Mucosa of descending colon (tissue), 3 donors: ENCODE results near the gene OR4E1. TPM values are rescaled to one million over a fixed set of nuclear protein-coding genes. Genes with fewer than 3 reads are reported as not detected.
"Not testable (repeated sequence)": the region's sequence is repeated elsewhere in the genome, so short reads cannot be mapped to it uniquely, and the experiment has no call there.

Experiments used
- ATAC-seq: fragments of 200-7000 bp; cut with Tn5 transposase; one replicate; pipeline ENCODE4 v1.9.1; 2020; ENCODE audit warnings: mild to moderate bottlenecking, moderate library complexity
- DNase-seq, 3 donors: peaks; one replicate each; pipeline ENCODE4 v3.0.0-alpha.2; 2020
- H3K36me3 ChIP-seq: fragments of 200-600 bp; one replicate; pipeline ENCODE4 v1.8.0; 2021; ENCODE audit warnings: low read depth, mild to moderate bottlenecking
- H3K4me1 ChIP-seq: fragments of 200-600 bp; one replicate; pipeline ENCODE4 v1.8.0; 2021; ENCODE audit warnings: low read depth, mild to moderate bottlenecking
- H3K4me3 ChIP-seq: fragments of 200-600 bp; one replicate; pipeline ENCODE4 v1.8.0; 2021; ENCODE audit warnings: mild to moderate bottlenecking
- H3K9me3 ChIP-seq: fragments of 200-600 bp; one replicate; pipeline ENCODE4 v1.8.0; 2021; ENCODE audit warnings: mild to moderate bottlenecking
- intact Hi-C, 2 donors: fragments of 100-400 bp; cut with DNase I in 1 of 2; cut with micrococcal nuclease in 1 of 2; formaldehyde crosslinking; loops; one replicate each; pipeline versions ENCODE4 v1.11.0 to v1.11.1; 2022; cut with DNase I, micrococcal nuclease
- total RNA-seq, 3 donors: library from RNA; stranded (reverse); fragmentation: NEBNext Ultra II Directional in 2 of 3; extraction: Animal tissue kit (Norgen Biotek cat#: 25700) in 2 of 3; gene quantifications; one replicate each; pipeline versions ENCODE4 v1.2.1 to v1.2.4, GENCODE V29; 2021 to 2023
- TF ChIP-seq, protein P1 (sequence below): fragments of 200-600 bp; IDR thresholded peaks from one replicate; pipeline ENCODE4 v1.8.0; 2022; ENCODE audit warnings: antibody characterized with exemption, mild to moderate bottlenecking
- donor health status: DM: no; HTN: no; CAD: no; lungs with moderate emphysema.
- donor health status: DM: no; HTN: no; CAD: no.
- donor health status: DM: no; HTN: yes; CAD: no.

Gene OR4E1
- total RNA-seq, 3 donors from 2014 or later = not detected

DNA sequence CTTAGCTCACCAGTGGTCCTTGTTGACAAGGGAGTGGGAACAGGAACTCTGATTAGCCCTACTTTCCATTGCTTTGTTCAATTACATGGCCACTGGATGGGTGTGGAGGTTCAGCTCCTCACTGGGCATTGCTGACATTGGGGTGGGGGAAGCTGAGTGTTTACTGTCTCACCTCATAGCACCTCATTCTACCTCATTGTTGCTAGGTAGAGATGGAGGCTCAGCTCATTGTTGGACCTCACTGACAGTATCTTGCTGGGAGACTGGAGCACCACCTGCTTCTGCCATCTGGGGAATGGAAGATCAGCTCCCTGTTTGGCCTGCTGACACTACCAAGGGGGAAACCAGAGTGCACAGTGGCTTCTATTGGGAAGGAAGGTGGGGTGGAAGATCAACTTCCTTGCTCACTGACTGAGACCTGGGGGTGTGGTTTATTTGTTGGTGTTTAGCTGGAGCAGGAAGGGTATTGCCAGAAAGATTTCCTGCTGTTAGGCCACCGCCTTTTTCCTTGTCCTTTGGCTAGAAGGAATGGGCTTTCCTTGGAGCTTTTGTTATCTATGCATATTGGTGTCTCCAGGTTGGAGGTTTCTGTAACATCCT is 21.3 kb downstream of the OR4E1 start:
- H3K4me1 ChIP-seq = no peaks in the 10 kb centered on the region
- ATAC-seq (peak; percentile 95), DNase-seq (peak in 2 of 3 donors; percentile 34 to 56)
- H3K9me3 ChIP-seq = no peaks in the 10 kb centered on the region
- no peaks in the 10 kb centered on the region for H3K36me3 ChIP-seq
- intact Hi-C loops = no loop called here
- TF ChIP-seq, protein P1, sequence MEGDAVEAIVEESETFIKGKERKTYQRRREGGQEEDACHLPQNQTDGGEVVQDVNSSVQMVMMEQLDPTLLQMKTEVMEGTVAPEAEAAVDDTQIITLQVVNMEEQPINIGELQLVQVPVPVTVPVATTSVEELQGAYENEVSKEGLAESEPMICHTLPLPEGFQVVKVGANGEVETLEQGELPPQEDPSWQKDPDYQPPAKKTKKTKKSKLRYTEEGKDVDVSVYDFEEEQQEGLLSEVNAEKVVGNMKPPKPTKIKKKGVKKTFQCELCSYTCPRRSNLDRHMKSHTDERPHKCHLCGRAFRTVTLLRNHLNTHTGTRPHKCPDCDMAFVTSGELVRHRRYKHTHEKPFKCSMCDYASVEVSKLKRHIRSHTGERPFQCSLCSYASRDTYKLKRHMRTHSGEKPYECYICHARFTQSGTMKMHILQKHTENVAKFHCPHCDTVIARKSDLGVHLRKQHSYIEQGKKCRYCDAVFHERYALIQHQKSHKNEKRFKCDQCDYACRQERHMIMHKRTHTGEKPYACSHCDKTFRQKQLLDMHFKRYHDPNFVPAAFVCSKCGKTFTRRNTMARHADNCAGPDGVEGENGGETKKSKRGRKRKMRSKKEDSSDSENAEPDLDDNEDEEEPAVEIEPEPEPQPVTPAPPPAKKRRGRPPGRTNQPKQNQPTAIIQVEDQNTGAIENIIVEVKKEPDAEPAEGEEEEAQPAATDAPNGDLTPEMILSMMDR = no peak
- no peak overlapping the region for H3K4me3 ChIP-seq

DNA sequence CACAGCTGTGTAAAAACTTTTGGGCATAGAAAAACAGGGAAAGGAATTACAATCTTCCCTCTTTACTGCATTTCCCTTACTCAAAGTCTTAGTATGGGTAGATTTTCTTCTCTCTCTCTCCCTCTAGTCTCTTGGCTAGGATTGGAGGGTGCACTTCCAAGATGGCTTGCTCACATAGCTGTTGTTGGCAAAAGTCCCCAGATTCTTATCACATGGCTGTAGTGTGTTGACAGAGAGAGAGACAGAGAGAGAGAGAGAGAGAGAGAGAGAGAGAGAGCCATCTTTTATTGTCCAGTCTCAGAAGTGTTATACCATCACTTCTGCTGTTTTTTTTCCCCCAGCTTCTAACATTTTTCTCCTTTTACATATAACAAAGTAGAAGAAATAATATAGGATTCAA is 26.2 kb downstream of the OR4E1 start:
- ATAC-seq = no peak
- Histone ChIP-seq H3K9me3 (no peaks in the 10 kb centered on the region), H3K4me1 (no peaks in the 10 kb centered on the region), H3K4me3 (no peak overlapping the region), H3K36me3 (no peaks in the 10 kb centered on the region)
- intact Hi-C loops = no loop called here
- no peak for DNase-seq
- TF ChIP-seq, protein P1 = no peak

DNA sequence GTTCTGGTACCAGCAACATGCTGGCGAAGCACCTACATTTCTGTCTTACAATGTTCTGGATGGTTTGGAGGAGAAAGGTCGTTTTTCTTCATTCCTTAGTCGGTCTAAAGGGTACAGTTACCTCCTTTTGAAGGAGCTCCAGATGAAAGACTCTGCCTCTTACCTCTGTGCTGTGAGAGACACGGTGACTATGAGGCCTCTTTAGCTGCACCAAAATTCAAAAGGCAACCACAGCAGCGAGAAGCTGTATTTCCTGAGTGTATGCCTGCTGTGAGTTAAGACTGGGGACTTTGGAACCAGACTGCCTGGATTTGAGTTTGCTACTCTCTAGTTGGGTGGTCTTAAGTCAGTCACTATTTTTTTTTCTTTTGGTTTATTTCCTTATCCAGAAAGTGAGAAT is 30.2 kb downstream of the OR4E1 start:
- ATAC-seq = no peak
- TF ChIP-seq, protein P1 = no peak
- no peak overlapping the region for H3K4me3 ChIP-seq
- no peaks in the 10 kb centered on the region for H3K36me3 ChIP-seq
- DNase-seq = no peak
- H3K4me1 ChIP-seq = no peaks in the 10 kb centered on the region
- intact Hi-C loops = no loop called here
- no peaks in the 10 kb centered on the region for H3K9me3 ChIP-seq

DNA sequence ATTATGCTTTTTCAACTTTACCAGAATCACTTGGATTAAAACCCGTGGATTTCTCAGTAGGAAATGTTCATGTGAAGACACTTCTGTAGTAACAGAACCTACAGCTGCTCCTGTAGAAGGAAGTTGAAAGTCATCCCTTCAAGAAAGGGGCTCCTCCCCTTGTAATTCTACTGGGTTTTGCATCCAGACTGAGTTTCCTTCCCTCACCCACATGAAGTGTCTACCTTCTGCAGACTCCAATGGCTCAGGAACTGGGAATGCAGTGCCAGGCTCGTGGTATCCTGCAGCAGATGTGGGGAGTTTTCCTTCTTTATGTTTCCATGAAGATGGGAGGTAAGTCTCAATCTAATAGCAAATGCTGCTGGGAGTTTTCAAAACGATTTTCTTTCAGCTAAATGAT is 30.9 kb downstream of the OR4E1 start:
- H3K4me1 ChIP-seq = no peaks in the 10 kb centered on the region
- H3K4me3 ChIP-seq = no peak overlapping the region
- TF ChIP-seq, protein P1 = no peak
- H3K9me3 ChIP-seq = no peaks in the 10 kb centered on the region
- intact Hi-C loops = no loop called here
- no peak for DNase-seq
- no peaks in the 10 kb centered on the region for H3K36me3 ChIP-seq
- no peak for ATAC-seq

DNA sequence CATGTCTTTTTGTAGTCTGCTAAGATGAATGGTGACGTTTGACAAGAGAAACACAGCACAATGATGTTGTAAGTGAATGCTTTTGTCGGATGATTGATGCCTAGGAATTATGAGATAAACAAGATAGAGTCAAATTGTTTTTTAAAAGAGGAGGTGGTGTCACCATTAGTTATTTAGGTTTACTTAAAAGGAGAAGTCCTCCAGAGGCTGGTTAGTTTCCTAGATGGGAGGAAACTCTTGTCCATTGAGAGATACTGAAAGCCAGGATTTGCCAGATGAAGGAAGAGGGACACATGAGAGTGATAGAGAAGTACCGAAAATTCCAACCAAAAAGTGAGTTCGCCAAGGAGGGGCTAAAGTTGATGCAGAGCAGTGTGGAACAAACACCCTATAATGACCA is 38.8 kb downstream of the OR4E1 start, which contains the start of gene OR10G2:
TSS of gene OR10G2 (minus strand) at position 101 of the 400 bp plus-strand sequence. CDS start at position 3, 98 bp downstream.
- no peak for DNase-seq
- TF ChIP-seq, protein P1 = no peak
- H3K36me3 ChIP-seq = no peaks in the 10 kb centered on the region
- no peak for ATAC-seq
- intact Hi-C loops = no loop called here
- no peak within 1 kb of the TSS for H3K4me3 ChIP-seq
- H3K9me3 ChIP-seq = no peaks in the 10 kb centered on the region
- H3K4me1 ChIP-seq = no peaks in the 10 kb centered on the region

DNA sequence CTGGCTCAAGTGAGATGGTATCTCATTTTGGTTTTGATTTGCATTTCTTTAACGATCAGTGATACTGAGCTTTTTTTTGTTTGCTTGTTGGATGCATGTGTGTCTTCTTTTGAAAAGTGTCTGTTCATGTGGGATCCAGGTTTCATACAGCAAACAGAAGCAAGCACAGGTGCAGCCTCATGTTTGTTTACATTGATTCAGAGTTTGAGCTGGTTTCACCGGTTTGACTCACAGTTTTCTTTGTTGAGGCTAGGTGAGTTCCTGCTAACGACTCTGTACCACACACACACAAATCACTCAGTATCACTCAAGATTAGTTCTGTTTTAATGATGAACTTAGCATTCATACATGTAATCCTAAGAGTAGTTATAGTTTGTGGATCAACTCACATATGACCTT is 42.5 kb downstream of the OR4E1 start:
- DNase-seq (no peak), ATAC-seq (no peak)
- Histone ChIP-seq H3K4me3 (no peak overlapping the region), H3K36me3 (no peaks in the 10 kb centered on the region), H3K9me3 (no peaks in the 10 kb centered on the region), H3K4me1 (no peaks in the 10 kb centered on the region)
- intact Hi-C loops = no loop called here
- TF ChIP-seq, protein P1 = no peak

DNA sequence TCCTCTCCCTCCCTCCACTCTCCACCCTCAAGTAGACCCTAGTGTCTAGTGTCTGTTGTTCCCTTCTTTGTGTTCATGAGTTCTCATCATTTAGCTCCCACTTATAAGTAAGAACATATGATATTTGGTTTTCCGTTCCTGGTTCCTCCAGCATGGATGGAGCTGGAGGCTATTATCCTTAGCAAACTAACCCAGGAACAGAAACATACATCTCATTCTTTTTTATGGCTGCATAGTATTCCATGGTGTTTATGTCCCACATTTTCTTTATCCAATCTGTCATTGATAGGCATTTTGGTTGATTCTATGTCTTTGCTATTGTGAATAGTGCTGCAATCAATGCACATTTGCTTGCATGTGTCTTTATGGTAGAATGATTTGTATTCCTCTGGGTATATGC is 43.1 kb downstream of the OR4E1 start:
- DNase-seq, H3K4me1 ChIP-seq, ATAC-seq, H3K4me3 ChIP-seq, H3K36me3 ChIP-seq, H3K9me3 ChIP-seq, intact Hi-C loops: not testable (repeated sequence)
